PC-9 (cell line): Measurements from ENCODE around the gene HNRNPAB. TPM values are rescaled to one million over a fixed set of nuclear protein-coding genes. Genes with fewer than 3 reads are reported as not detected.
"Not testable (repeated sequence)": the region's sequence is repeated elsewhere in the genome, so short reads cannot be mapped to it uniquely, and the experiment has no call there.

Experiments
- BruUV-seq: library from RNA; stranded (reverse); fragments of 400-500 nt; replicated peaks from 2 replicates; lab custom pipeline; 2021; lab: Mats Ljungman, UMichigan
- CTCF ChIA-PET: fragments of 300-600 bp; sonication (Branson Sonifier 250); formaldehyde crosslinking; loops from one replicate; lab custom pipeline; 2022; ENCODE audit warnings: antibody characterized with exemption; lab: Charles Lee
- POLR2A ChIA-PET: fragments of 300-600 bp; sonication (Branson Sonifier 250); formaldehyde crosslinking; loops from one replicate; lab custom pipeline; 2022; ENCODE audit warnings: antibody characterized with exemption; ENCODE audit not compliant: unreplicated experiment; lab: Charles Lee
- DNase-seq, 2 experiments: peaks; one replicate each; pipeline versions ENCODE4 v3.0.0 to v3.0.0-alpha.2; 2015 to 2022; ENCODE audit warnings: mixed read lengths in 1 of 2
- H2AFZ ChIP-seq: fragments of 200-600 bp; sonication (generic); 2 replicates; pipeline ENCODE4 v1.8.1; 2017; ENCODE audit warnings: antibody characterized with exemption
- H3F3A ChIP-seq: fragments of 200-600 bp; sonication (generic); 2 replicates; pipeline ENCODE4 v1.8.1; 2017; ENCODE audit warnings: antibody characterized with exemption, mild to moderate bottlenecking, low read depth; ENCODE audit not compliant: insufficient read depth
- H3K27ac ChIP-seq: fragments of 200-600 bp; sonication (generic); 2 replicates; pipeline ENCODE4 v1.6.1; 2016; ENCODE audit warnings: mixed run types
- H3K27me3 ChIP-seq: fragments of 200-600 bp; sonication (generic); 2 replicates; pipeline ENCODE4 v1.6.1; 2016; ENCODE audit warnings: low read depth, mixed run types; ENCODE audit not compliant: insufficient read depth
- H3K36me3 ChIP-seq: fragments of 200-600 bp; sonication (generic); 2 replicates; pipeline ENCODE4 v1.6.1; 2016; ENCODE audit warnings: low read depth, mixed run types
- H3K4me1 ChIP-seq: fragments of 200-600 bp; sonication (generic); replicated peaks from 2 replicates; pipeline ENCODE4 v1.6.1; 2016; ENCODE audit warnings: mixed run types; ENCODE audit not compliant: insufficient read depth
- H3K4me2 ChIP-seq: fragments of 200-600 bp; sonication (generic); 2 replicates; pipeline ENCODE4 v1.6.1; 2017; ENCODE audit warnings: mixed run types
- H3K4me3 ChIP-seq: fragments of 200-600 bp; sonication (generic); 2 replicates; pipeline ENCODE4 v1.6.1; 2016; ENCODE audit warnings: mixed run types
- H3K79me2 ChIP-seq: fragments of 200-600 bp; sonication (generic); 2 replicates; pipeline ENCODE4 v1.6.1; 2017; ENCODE audit warnings: low read depth, mixed run types
- H3K9me2 ChIP-seq: fragments of 200-600 bp; sonication (generic); 2 replicates; pipeline ENCODE4 v1.8.1; 2017; ENCODE audit warnings: mild to moderate bottlenecking; ENCODE audit not compliant: insufficient read depth
- H3K9me3 ChIP-seq: fragments of 200-600 bp; sonication (generic); 2 replicates; pipeline ENCODE4 v1.8.1; 2016; ENCODE audit warnings: low read depth; ENCODE audit not compliant: insufficient read depth
- H4K20me1 ChIP-seq: fragments of 200-600 bp; sonication (generic); 2 replicates; pipeline ENCODE4 v1.8.1; 2017; ENCODE audit not compliant: insufficient read depth
- EZH2 ChIP-seq: fragments of 200-600 bp; sonication (generic); IDR thresholded peaks from 2 replicates; pipeline ENCODE4 v1.8.0; 2017; ENCODE audit warnings: antibody characterized with exemption, low read depth
- intact Hi-C: fragments of 100-400 bp; cut with micrococcal nuclease; formaldehyde crosslinking; loops from one replicate; pipeline ENCODE4 v1.10.0; 2022; ENCODE audit not compliant: unreplicated experiment
- total RNA-seq: library from RNA; stranded (reverse); gene quantifications from 2 replicates; pipeline ENCODE4 v1.2.3, GENCODE V29; 2021
- TF ChIP-seq, protein P1 (sequence below): fragments of 200-600 bp; sonication (generic); conservative IDR thresholded peaks from 2 replicates; pipeline ENCODE4 v1.6.1; 2017; ENCODE audit warnings: mixed run types, antibody characterized with exemption, mild to moderate bottlenecking, moderate library complexity

The HNRNPAB gene
- total RNA-seq, 1 experiment from 2014 or later, result 193 TPM

- CTCF ChIA-PET, result no interaction called here
- no peak overlapping the region for H3K27ac ChIP-seq
- peaks cover 6% of the 10 kb centered on the region for H3F3A ChIP-seq
- no peak overlapping the region for H2AFZ ChIP-seq
- DNase-seq, result no peak
- H3K9me2 ChIP-seq, result no peaks in the 10 kb centered on the region
- H3K36me3 ChIP-seq, result peaks cover 17% of the 10 kb centered on the region
- peaks cover 15% of the 10 kb centered on the region for H3K4me1 ChIP-seq
- TF ChIP-seq EZH2, result no peak
- TF ChIP-seq, protein P1, sequence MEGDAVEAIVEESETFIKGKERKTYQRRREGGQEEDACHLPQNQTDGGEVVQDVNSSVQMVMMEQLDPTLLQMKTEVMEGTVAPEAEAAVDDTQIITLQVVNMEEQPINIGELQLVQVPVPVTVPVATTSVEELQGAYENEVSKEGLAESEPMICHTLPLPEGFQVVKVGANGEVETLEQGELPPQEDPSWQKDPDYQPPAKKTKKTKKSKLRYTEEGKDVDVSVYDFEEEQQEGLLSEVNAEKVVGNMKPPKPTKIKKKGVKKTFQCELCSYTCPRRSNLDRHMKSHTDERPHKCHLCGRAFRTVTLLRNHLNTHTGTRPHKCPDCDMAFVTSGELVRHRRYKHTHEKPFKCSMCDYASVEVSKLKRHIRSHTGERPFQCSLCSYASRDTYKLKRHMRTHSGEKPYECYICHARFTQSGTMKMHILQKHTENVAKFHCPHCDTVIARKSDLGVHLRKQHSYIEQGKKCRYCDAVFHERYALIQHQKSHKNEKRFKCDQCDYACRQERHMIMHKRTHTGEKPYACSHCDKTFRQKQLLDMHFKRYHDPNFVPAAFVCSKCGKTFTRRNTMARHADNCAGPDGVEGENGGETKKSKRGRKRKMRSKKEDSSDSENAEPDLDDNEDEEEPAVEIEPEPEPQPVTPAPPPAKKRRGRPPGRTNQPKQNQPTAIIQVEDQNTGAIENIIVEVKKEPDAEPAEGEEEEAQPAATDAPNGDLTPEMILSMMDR, result no peak
- no peak overlapping the region for H3K4me2 ChIP-seq
- peaks cover 35% of the 10 kb centered on the region for H3K79me2 ChIP-seq
- no peaks in the 10 kb centered on the region for H3K27me3 ChIP-seq
- no peak overlapping the region for H3K4me3 ChIP-seq
- intact Hi-C loops, result no loop called here
- BruUV-seq, result no TSS peak
- H4K20me1 ChIP-seq, result peaks cover 29% of the 10 kb centered on the region
- POLR2A ChIA-PET, result no interaction called here
- H3K9me3 ChIP-seq, result no peaks in the 10 kb centered on the region
Observed at GRCh38 chr5:178227138-178227659, 22.9 kb downstream of the HNRNPAB start.

- CTCF ChIA-PET, result no interaction called here
- DNase-seq, result no peak
- no peaks in the 10 kb centered on the region for H3K27me3 ChIP-seq
- no peak overlapping the region for H3K27ac ChIP-seq
- peaks cover 35% of the 10 kb centered on the region for H3K79me2 ChIP-seq
- H3K4me1 ChIP-seq, result peaks cover 15% of the 10 kb centered on the region
- POLR2A ChIA-PET, result no interaction called here
- no peaks in the 10 kb centered on the region for H3K9me2 ChIP-seq
- H3K4me2 ChIP-seq, result no peak overlapping the region
- TF ChIP-seq, protein P1, result no peak
- TF ChIP-seq EZH2, result no peak
- H3F3A ChIP-seq, result peaks cover 12% of the 10 kb centered on the region
- no peak overlapping the region for H2AFZ ChIP-seq
- H3K9me3 ChIP-seq, result no peaks in the 10 kb centered on the region
- no TSS peak for BruUV-seq
- peaks cover 29% of the 10 kb centered on the region for H4K20me1 ChIP-seq
- no peak overlapping the region for H3K4me3 ChIP-seq
- intact Hi-C loops, result no loop called here
- H3K36me3 ChIP-seq, result peaks cover 17% of the 10 kb centered on the region
Observed at GRCh38 chr5:178227929-178228328, 23.6 kb downstream of the HNRNPAB start.

DNA sequence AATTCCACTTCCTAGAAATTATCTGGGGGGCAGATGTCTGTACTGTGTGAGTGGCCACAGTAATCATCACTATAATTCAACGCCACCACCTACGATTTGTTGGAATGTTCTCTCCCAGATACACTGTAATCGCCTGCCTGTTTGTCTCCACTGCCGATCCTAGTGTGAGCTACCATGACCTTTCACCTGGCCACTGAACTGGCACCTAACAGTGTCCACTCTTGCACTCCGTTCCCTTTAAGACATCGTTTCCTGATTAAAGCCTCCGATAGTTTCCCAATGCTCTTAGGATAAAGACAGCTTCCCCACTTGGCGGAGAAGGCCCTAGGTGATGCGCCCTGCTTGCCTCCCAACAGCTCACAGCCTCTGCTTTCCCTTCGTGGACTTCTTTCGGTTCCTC lies 24.3 kb downstream of the HNRNPAB start:
- no peak for TF ChIP-seq EZH2
- TF ChIP-seq, protein P1, result no peak
- no peak overlapping the region for H3K27ac ChIP-seq
- no peak overlapping the region for H3K4me3 ChIP-seq
- peaks cover 15% of the 10 kb centered on the region for H3F3A ChIP-seq
- DNase-seq, result no peak
- H4K20me1 ChIP-seq, result peaks cover 22% of the 10 kb centered on the region
- intact Hi-C loops, result no loop called here
- ChIA-PET CTCF (no interaction called here), POLR2A (no interaction called here)
- no peaks in the 10 kb centered on the region for H3K9me2 ChIP-seq
- H3K9me3 ChIP-seq, result no peaks in the 10 kb centered on the region
- H2AFZ ChIP-seq, result no peak overlapping the region
- H3K27me3 ChIP-seq, result no peaks in the 10 kb centered on the region
- H3K4me2 ChIP-seq, result no peak overlapping the region
- no TSS peak for BruUV-seq
- peaks cover 35% of the 10 kb centered on the region for H3K79me2 ChIP-seq
- peaks cover 17% of the 10 kb centered on the region for H3K36me3 ChIP-seq
- peaks cover 15% of the 10 kb centered on the region for H3K4me1 ChIP-seq

DNA sequence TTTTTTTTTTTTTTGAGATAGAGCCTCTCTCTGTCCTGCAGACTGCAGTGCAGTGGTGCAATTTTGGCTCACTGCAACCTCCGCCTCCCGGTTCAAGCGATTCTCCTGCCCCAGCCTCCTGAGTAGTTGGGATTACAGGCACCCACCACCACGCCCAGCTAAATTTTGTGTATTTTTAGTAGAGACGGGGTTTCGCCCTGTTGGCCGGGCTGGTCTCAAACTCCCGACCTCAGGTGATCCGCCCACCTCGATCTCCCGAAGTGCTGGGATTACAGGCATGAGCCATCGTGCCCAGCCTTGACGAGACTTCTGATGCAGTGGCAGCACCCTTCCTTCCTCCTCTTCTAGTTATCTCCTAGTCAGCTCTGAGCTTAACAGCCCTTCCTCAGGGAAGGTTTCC lies 24.8 kb downstream of the HNRNPAB start:
- H3K27ac ChIP-seq, H3K4me3 ChIP-seq, intact Hi-C loops, H2AFZ ChIP-seq, POLR2A ChIA-PET, H3K4me2 ChIP-seq, CTCF ChIA-PET, H3K9me2 ChIP-seq, H3K27me3 ChIP-seq, DNase-seq, BruUV-seq, H3K9me3 ChIP-seq: not testable (repeated sequence)
- H3F3A ChIP-seq, result peaks cover 20% of the 10 kb centered on the region
- peaks cover 17% of the 10 kb centered on the region for H3K36me3 ChIP-seq
- peaks cover 15% of the 10 kb centered on the region for H3K4me1 ChIP-seq
- peaks cover 22% of the 10 kb centered on the region for H4K20me1 ChIP-seq
- peaks cover 35% of the 10 kb centered on the region for H3K79me2 ChIP-seq
